ENCODE results near the gene NXPH1.

NXPH1 gene

DNA sequence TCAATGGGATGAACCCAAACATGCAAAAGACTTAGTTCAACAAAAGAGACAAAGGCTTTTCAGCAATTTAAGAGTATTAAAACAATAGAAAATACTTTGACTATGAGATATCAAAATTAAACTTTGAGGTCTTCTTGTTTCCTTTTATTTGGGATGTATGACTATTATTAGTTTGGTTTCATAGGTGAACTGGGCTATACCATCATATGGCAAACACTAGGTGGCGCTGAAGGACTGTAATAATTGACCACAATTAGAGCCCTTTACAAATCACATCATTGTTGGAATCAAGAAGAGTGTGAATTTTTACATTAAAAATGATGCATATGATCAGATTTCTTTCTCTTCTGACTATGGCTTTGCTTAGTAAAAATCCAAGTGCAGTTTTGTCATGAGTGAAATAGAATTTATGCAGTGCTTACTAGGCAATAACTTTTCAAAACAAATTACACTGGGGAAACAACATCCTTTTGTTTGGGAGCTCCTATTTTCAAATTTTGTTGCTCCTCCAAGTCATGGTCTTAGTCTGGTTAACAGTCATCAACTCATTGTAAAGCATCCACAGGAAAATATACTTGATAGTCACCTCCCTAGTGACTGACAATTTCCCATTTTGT lies 14.7 kb upstream of the NXPH1 start:
- in situ Hi-C loops (cut with MboI; ENCODE audit: low pct_unique_long_range_greater_than_20kb, low sequenced_read_pairs, unreplicated experiment), result no loop called here
- no peak for DNase-seq (ENCODE audit: low spot score)

GRCh38 chr7:8422177-8422576 lies 11.2 kb upstream of the NXPH1 start:
- in situ Hi-C loops (cut with MboI; ENCODE audit: low pct_unique_long_range_greater_than_20kb, low sequenced_read_pairs, unreplicated experiment), result no loop called here
- DNase-seq (ENCODE audit: low spot score), result no peak
- TF ChIP-seq, protein P1, sequence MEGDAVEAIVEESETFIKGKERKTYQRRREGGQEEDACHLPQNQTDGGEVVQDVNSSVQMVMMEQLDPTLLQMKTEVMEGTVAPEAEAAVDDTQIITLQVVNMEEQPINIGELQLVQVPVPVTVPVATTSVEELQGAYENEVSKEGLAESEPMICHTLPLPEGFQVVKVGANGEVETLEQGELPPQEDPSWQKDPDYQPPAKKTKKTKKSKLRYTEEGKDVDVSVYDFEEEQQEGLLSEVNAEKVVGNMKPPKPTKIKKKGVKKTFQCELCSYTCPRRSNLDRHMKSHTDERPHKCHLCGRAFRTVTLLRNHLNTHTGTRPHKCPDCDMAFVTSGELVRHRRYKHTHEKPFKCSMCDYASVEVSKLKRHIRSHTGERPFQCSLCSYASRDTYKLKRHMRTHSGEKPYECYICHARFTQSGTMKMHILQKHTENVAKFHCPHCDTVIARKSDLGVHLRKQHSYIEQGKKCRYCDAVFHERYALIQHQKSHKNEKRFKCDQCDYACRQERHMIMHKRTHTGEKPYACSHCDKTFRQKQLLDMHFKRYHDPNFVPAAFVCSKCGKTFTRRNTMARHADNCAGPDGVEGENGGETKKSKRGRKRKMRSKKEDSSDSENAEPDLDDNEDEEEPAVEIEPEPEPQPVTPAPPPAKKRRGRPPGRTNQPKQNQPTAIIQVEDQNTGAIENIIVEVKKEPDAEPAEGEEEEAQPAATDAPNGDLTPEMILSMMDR (IDR thresholded peaks at IDR 0.05; ENCODE audit: extremely low read depth, insufficient read depth, missing control alignments), result no peak

More for the DNA sequence above, 14.7 kb upstream of the NXPH1 start:
- TF ChIP-seq, protein P1 (IDR thresholded peaks at IDR 0.05; ENCODE audit: extremely low read depth, insufficient read depth, missing control alignments), result peak; percentile 69

GRCh38 chr7:8423057-8423456 lies 10.4 kb upstream of the NXPH1 start:
- in situ Hi-C loops (cut with MboI; ENCODE audit: low pct_unique_long_range_greater_than_20kb, low sequenced_read_pairs, unreplicated experiment), result no loop called here
- TF ChIP-seq, protein P1 (IDR thresholded peaks at IDR 0.05; ENCODE audit: extremely low read depth, insufficient read depth, missing control alignments), result no peak
- DNase-seq (ENCODE audit: low spot score), result no peak

- in situ Hi-C loops (cut with MboI; ENCODE audit: low pct_unique_long_range_greater_than_20kb, low sequenced_read_pairs, unreplicated experiment), result loop anchor here (25.0 kb wide), 1 partner anchor 287 kb away; no protein-coding TSS in a partner anchor
- DNase-seq (ENCODE audit: low spot score), result no peak
- TF ChIP-seq, protein P1 (IDR thresholded peaks at IDR 0.05; ENCODE audit: extremely low read depth, insufficient read depth, missing control alignments), result no peak
Observed at GRCh38 chr7:8425223-8425622, 8.2 kb upstream of the NXPH1 start.

DNA sequence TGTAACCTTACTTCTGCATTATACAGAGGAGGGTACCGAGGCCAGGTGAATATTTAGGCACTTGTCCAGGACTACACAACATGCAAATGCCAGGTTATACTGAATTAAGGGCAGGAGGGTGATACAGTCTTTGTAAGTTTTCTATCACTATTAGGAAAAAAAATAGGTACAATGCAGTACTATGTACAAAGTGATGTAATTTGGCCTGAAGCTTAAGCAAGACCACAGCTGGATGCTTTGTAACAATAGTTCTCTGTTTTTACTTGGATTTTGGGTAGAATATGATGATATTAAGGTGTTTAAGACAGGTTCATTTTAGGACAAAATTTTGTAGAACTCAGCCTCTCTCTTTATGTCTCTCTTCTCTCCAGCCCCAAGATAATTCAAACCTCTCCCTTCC lies 2.8 kb upstream of the NXPH1 start:
- in situ Hi-C loops (cut with MboI; ENCODE audit: low pct_unique_long_range_greater_than_20kb, low sequenced_read_pairs, unreplicated experiment), result loop anchor here (25.0 kb wide), 1 partner anchor 282 kb away; no protein-coding TSS in a partner anchor
- TF ChIP-seq, protein P1 (IDR thresholded peaks at IDR 0.05; ENCODE audit: extremely low read depth, insufficient read depth, missing control alignments), result no peak
- no peak for DNase-seq (ENCODE audit: low spot score)

GRCh38 chr7:8434290-8435002 lies 1.0 kb downstream of the NXPH1 start:
- DNase-seq (ENCODE audit: low spot score), result no peak
- TF ChIP-seq, protein P1 (IDR thresholded peaks at IDR 0.05; ENCODE audit: extremely low read depth, insufficient read depth, missing control alignments), result no peak
- in situ Hi-C loops (cut with MboI; ENCODE audit: low pct_unique_long_range_greater_than_20kb, low sequenced_read_pairs, unreplicated experiment), result loop anchor here (25.0 kb wide), 1 partner anchor 278 kb away; no protein-coding TSS in a partner anchor

All from GM13977 (cell line).